AG04449 (cell line): ENCODE data around the gene DIAPH2.

Experiments
- CTCF ChIA-PET: fragments of 350-600 bp; formaldehyde crosslinking; extraction: SDS; loops from one replicate; lab custom pipeline; 2021; ENCODE audit warnings: antibody characterized with exemption; lab: Yijun Ruan, JAX
- POLR2A ChIA-PET: fragments of 400-600, 350-600 bp; formaldehyde crosslinking; extraction: SDS; loops from one replicate; lab custom pipeline; 2020; ENCODE audit warnings: antibody characterized with exemption, inconsistent platforms; lab: Yijun Ruan, JAX
- DNase-seq: peaks from one replicate; pipeline ENCODE4 v3.0.0-alpha.2; 2010; ENCODE audit warnings: low read depth, low spot score
- H3K4me3 ChIP-seq: 2 replicates; pipeline ENCODE4 v1.5.1; 2011; ENCODE audit warnings: low read depth, mild to moderate bottlenecking, control low read depth, low read length
- TF ChIP-seq, protein P1 (sequence below): IDR thresholded peaks from one replicate; pipeline ENCODE4 v1.5.1; 2011; ENCODE audit warnings: mild to moderate bottlenecking, moderate library complexity, low read length, control low read depth, inconsistent platforms; ENCODE audit not compliant: insufficient read depth; ENCODE audit errors: missing control alignments

The DIAPH2 gene

GRCh38 chrX:96771486-96771885, 86.8 kb downstream of the DIAPH2 start:
- TF ChIP-seq, protein P1, sequence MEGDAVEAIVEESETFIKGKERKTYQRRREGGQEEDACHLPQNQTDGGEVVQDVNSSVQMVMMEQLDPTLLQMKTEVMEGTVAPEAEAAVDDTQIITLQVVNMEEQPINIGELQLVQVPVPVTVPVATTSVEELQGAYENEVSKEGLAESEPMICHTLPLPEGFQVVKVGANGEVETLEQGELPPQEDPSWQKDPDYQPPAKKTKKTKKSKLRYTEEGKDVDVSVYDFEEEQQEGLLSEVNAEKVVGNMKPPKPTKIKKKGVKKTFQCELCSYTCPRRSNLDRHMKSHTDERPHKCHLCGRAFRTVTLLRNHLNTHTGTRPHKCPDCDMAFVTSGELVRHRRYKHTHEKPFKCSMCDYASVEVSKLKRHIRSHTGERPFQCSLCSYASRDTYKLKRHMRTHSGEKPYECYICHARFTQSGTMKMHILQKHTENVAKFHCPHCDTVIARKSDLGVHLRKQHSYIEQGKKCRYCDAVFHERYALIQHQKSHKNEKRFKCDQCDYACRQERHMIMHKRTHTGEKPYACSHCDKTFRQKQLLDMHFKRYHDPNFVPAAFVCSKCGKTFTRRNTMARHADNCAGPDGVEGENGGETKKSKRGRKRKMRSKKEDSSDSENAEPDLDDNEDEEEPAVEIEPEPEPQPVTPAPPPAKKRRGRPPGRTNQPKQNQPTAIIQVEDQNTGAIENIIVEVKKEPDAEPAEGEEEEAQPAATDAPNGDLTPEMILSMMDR, result no peak
- H3K4me3 ChIP-seq, result no peak overlapping the region
- no peak for DNase-seq
- ChIA-PET CTCF (interaction anchor here (2.6 to 2.8 kb wide), 2 partner anchors 399 to 913 kb away, joined by 9 to 16 read pairs; no protein-coding TSS in a partner anchor), POLR2A (no interaction called here)

GRCh38 chrX:96774116-96774515, 89.5 kb downstream of the DIAPH2 start:
- TF ChIP-seq, protein P1, result no peak
- CTCF ChIA-PET, result interaction anchor here (1.9 kb wide), 1 partner anchor 912 kb away, joined by 5 read pairs; no protein-coding TSS in a partner anchor
- no peak overlapping the region for H3K4me3 ChIP-seq
- DNase-seq, result no peak
- POLR2A ChIA-PET, result no interaction called here

DNA sequence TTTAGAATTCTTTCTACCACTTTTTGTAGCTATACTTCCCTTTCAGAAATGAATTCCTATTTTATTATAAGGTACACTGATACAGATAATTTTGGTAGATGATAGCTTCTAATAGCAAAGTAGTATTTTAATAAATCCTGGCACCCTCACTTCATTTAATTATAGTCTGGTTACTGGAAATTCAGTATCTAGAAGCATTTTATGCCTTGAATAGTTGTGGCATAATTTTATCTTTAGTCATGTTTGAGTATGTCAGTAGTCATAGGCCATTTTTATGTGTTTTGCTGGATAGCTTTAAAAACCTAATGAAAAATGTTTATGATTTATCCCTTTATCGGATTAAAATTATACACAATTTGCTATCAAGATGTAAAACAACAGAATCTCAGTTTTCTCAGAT, 92.3 kb downstream of the DIAPH2 start:
- no peak overlapping the region for H3K4me3 ChIP-seq
- CTCF ChIA-PET, result interaction anchor here (1.0 to 1.2 kb wide), 2 partner anchors 10 to 404 kb away, joined by 3 to 5 read pairs; no protein-coding TSS in a partner anchor
- POLR2A ChIA-PET, result no interaction called here
- TF ChIP-seq, protein P1, result no peak
- no peak for DNase-seq

DNA sequence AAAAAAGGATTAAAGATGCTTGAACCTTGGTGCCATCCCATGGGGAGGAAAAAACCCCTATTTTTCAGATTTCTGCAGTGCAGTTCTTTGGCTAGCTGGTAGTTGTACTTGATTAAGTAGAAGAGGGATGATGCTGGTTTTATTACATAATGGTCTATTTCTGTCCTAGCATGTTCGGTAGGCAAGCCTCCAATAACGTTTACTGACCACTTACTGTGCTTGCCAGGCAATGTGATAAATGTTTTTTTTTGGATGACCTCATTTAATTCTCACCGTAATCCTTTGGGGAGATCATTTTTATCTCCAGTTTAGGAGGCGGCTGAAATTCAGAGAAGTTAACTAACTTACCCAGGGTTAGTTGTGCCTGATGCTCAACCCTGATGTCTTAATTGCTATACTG, 106.9 kb downstream of the DIAPH2 start:
- ChIA-PET CTCF (no interaction called here), POLR2A (no interaction called here)

DNA sequence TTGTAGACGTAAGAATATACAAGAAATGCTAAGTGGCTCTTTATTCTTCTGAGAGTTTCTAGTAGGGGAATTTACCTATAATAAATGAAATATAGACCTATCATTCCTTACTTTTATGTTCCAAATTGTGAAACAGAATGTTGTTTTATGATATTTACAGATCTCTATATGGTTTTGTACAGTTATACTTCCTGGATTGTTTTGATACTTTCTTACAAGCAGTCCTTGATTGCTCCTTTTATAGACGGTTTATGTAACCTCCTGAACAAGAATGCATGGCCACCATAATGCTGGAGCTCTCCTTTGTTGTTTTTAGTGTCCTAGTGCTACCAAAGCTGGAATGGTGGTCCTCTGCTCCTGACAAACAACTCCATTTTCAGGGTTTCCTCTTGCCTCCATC, 107.4 kb downstream of the DIAPH2 start:
- ChIA-PET CTCF (no interaction called here), POLR2A (no interaction called here)
- TF ChIP-seq, protein P1, result no peak
- H3K4me3 ChIP-seq, result no peak overlapping the region
- no peak for DNase-seq

More for the DNA sequence above, 106.9 kb downstream of the DIAPH2 start:
- TF ChIP-seq, protein P1, result no peak
- no peak overlapping the region for H3K4me3 ChIP-seq
- no peak for DNase-seq

DNA sequence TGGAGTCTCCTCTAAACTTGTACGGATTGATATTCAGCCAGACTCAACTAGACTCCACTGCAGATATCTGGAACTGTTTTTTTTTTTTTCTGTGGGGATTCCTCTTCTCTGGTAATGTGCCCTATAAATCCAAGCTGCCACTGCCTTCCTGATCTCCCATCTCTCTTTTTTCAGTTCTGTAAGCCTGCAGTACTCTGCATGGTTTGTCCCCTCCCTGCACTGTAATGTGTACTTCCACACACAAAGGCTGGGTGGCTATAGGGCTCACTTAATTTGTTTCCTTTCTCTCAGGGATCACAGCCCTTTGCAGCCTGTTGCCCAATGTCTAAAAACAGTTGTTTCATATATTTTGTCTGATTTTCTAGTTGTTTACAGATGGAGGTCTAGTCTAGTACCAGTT, 114.3 kb downstream of the DIAPH2 start:
- TF ChIP-seq, protein P1, result no peak
- POLR2A ChIA-PET, result no interaction called here
- DNase-seq, result no peak
- no peak overlapping the region for H3K4me3 ChIP-seq
- CTCF ChIA-PET, result no interaction called here
